Liver (tissue), 9 donors: ENCODE results near the gene MIDN. TPM values are rescaled to one million over a fixed set of nuclear protein-coding genes. Genes with fewer than 3 reads are reported as not detected.

Source experiments
- DNase-seq: peaks from one replicate; pipeline ENCODE4 v3.0.0-alpha.2; 2017; ENCODE audit warnings: low spot score
- H3K27ac ChIP-seq, 2 donors: one replicate each; pipeline ENCODE4 v1.7.0; 2013; ENCODE audit warnings: inconsistent platforms in 2 of 2, low read length in 2 of 2, control low read depth in 1 of 2, low read depth in 1 of 2, mild to moderate bottlenecking in 1 of 2
- H3K27me3 ChIP-seq, 4 donors: one replicate each; pipeline versions ENCODE4 v1.6.1 to v1.7.0; 2013; ENCODE audit warnings: low read length in 3 of 4, inconsistent platforms in 1 of 4, mild to moderate bottlenecking in 1 of 4, moderate library complexity in 1 of 4; ENCODE audit not compliant: control insufficient read depth in 4 of 4, insufficient read depth in 4 of 4
- H3K36me3 ChIP-seq, 4 donors: one replicate each; pipeline versions ENCODE4 v1.6.1 to v1.7.0; 2013; ENCODE audit warnings: low read length in 3 of 4, mild to moderate bottlenecking in 3 of 4, low read depth in 1 of 4, moderate library complexity in 1 of 4; ENCODE audit not compliant: control insufficient read depth in 4 of 4, insufficient read depth in 3 of 4
- H3K4me1 ChIP-seq, 4 donors: one replicate each; pipeline versions ENCODE4 v1.6.1 to v1.7.0; 2013; ENCODE audit warnings: low read length in 3 of 4, mild to moderate bottlenecking in 3 of 4, moderate library complexity in 1 of 4; ENCODE audit not compliant: control insufficient read depth in 4 of 4, insufficient read depth in 4 of 4
- H3K4me3 ChIP-seq, 3 donors: one replicate each; pipeline versions ENCODE4 v1.6.1 to v1.7.0; 2013; ENCODE audit warnings: low read length in 3 of 3, control low read depth in 1 of 3, low read depth in 1 of 3, mild to moderate bottlenecking in 1 of 3
- H3K9ac ChIP-seq, 2 donors: one replicate each; pipeline ENCODE4 v1.7.0; 2013; ENCODE audit warnings: low read length in 2 of 2, mild to moderate bottlenecking in 2 of 2, moderate library complexity in 2 of 2, control low read depth in 1 of 2, low read depth in 1 of 2
- H3K9me3 ChIP-seq, 4 donors: one replicate each; pipeline versions ENCODE4 v1.6.1 to v1.7.0; 2013; ENCODE audit warnings: low read length in 3 of 4; ENCODE audit not compliant: control insufficient read depth in 4 of 4
- EGR1 ChIP-seq, 2 donors: IDR thresholded peaks; 2 replicates each; pipeline ENCODE4 v1.6.1; 2016 to 2018; ENCODE audit warnings: antibody characterized with exemption in 2 of 2, low read depth in 2 of 2
- FOXA1 ChIP-seq: IDR thresholded peaks from 2 replicates; pipeline ENCODE4 v1.6.1; 2016; ENCODE audit warnings: antibody characterized with exemption
- FOXA2 ChIP-seq: IDR thresholded peaks from 2 replicates; pipeline ENCODE4 v1.6.1; 2016; ENCODE audit warnings: antibody characterized with exemption
- GABPA ChIP-seq, 2 donors: IDR thresholded peaks in 1 of 2; conservative IDR thresholded peaks in 1 of 2; 2 replicates each; pipeline ENCODE4 v1.6.1; 2016; ENCODE audit warnings: antibody characterized with exemption in 2 of 2, mild to moderate bottlenecking in 1 of 2, moderate library complexity in 1 of 2
- HNF4A ChIP-seq, 2 donors: conservative IDR thresholded peaks; 2 replicates each; pipeline ENCODE4 v1.6.1; 2016; ENCODE audit warnings: antibody characterized with exemption in 2 of 2, mild to moderate bottlenecking in 2 of 2
- HNF4G ChIP-seq: IDR thresholded peaks from 2 replicates; pipeline ENCODE4 v1.6.1; 2016; ENCODE audit warnings: antibody characterized with exemption
- JUND ChIP-seq, 2 donors: IDR thresholded peaks; 2 replicates each; pipeline ENCODE4 v1.6.1; 2016; ENCODE audit warnings: antibody characterized with exemption in 2 of 2
- NR2F2 ChIP-seq: IDR thresholded peaks from 2 replicates; pipeline ENCODE4 v1.6.1; 2016; ENCODE audit warnings: antibody characterized with exemption
- RAD21 ChIP-seq, 2 donors: IDR thresholded peaks; 2 replicates each; pipeline ENCODE4 v1.6.1; 2016; ENCODE audit warnings: antibody characterized with exemption in 2 of 2, mild to moderate bottlenecking in 2 of 2
- RXRA ChIP-seq, 2 donors: IDR thresholded peaks; 2 replicates each; pipeline ENCODE4 v1.6.1; 2017 to 2018; ENCODE audit warnings: antibody characterized with exemption in 2 of 2, mild to moderate bottlenecking in 1 of 2
- SP1 ChIP-seq: IDR thresholded peaks from 2 replicates; pipeline ENCODE4 v1.6.1; 2018; ENCODE audit warnings: antibody characterized with exemption, mild to moderate bottlenecking
- TAF1 ChIP-seq: conservative IDR thresholded peaks from 2 replicates; pipeline ENCODE4 v1.6.1; 2016; ENCODE audit warnings: antibody characterized with exemption, mild to moderate bottlenecking
- YY1 ChIP-seq: IDR thresholded peaks from 2 replicates; pipeline ENCODE4 v1.6.1; 2016; ENCODE audit warnings: antibody characterized with exemption, mild to moderate bottlenecking
- WGBS: extraction: QIAGEN DNeasy Blood & Tissue Kit; methylation state at CpG from one replicate; pipeline ENCODE4 v1.1.7; 2013; 5-methylcytosine and 5-hydroxymethylcytosine counted together
- polyA plus RNA-seq, 2 donors: library from polyadenylated mRNA; stranded (reverse) in 1 of 2; unstranded in 1 of 2; fragments of 200-250 nt in 1 of 2; fragments of >200 nt in 1 of 2; fragmentation: Nextera tagmentation in 1 of 2; extraction: Ambion mirVana in 1 of 2; gene quantifications; one replicate each; pipeline versions ENCODE4 v1.2.1 to v1.2.3, GENCODE V29; 2013 to 2015
- total RNA-seq, 2 donors: library from RNA; depleted of rRNA; stranded (reverse); fragments of >200 nt; gene quantifications; one replicate each; pipeline ENCODE4 v1.2.3, GENCODE V29; 2014
- TF ChIP-seq, protein P1 (sequence below): IDR thresholded peaks from 2 replicates; pipeline ENCODE4 v1.6.1; 2016; ENCODE audit warnings: antibody characterized with exemption
- TF ChIP-seq, protein P2 (sequence below): IDR thresholded peaks from 2 replicates; pipeline ENCODE4 v1.6.1; 2016; ENCODE audit warnings: antibody characterized with exemption
- TF ChIP-seq, protein P3 (sequence below): fragments of 150-350 bp; IDR thresholded peaks from 2 replicates; pipeline ENCODE4 v1.5.1; 2017; ENCODE audit warnings: improper control_type of control experiment, low read depth, low read length; ENCODE audit not compliant: missing input control
- TF ChIP-seq, protein P4 (sequence below): IDR thresholded peaks from 2 replicates; pipeline ENCODE4 v1.6.1; 2016; ENCODE audit warnings: antibody characterized with exemption
- TF ChIP-seq, protein P5 (sequence below): IDR thresholded peaks from 2 replicates; pipeline ENCODE4 v1.6.1; 2016; ENCODE audit warnings: antibody characterized with exemption, mild to moderate bottlenecking
- donor health status: healthy.
- donor health status: healthy.
- donor health status: healthy.
- donor health status: healthy.
- donor health status: healthy.

MIDN gene
- total and polyA plus RNA-seq, 4 donors: 2.9 to 22.9 (median 11.8) TPM

DNA sequence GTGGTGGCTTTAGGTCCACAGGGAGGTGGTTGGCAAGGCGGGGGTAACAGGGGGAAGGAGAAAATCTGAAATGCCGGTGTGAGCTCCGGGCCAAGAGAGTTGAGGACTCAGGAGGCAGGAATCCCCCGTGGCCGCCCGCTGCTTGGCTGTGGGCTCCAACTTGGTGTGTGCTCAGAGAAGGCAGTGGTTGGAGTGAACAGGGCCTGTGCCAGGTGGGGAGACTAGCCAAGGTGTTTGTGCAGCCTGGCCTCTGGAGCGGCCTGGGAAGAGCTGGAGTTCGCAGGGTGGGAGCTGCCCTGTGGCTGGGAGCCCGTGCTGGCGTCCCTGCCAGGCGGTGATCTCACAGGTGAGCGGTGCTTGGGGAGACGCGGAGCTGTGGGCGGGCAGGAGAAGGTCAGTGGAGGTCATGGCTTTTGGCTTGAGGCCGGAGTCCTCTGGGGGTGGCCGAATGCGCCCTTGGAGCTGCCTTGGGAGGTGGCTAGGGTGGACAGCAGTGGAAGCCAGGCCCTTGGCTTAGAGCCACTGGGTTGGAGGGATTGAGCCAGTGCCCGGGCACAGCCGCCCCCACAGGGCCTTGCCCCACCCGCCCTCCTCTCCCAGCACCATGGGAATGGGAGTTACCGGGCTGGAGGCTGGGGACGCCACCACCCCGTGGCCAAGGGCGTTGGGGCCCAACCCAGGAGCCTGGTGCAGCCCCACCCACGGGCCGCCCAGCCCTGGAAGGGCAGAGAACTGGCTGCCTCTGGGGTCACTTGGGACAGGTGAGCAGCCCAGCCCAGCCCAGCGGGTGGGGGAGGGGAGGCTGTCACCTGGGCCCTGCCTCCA, 13.6 kb downstream of the MIDN start:
- H3K27me3 ChIP-seq: no peaks in the 10 kb centered on the region
- 17% methylated on average over 28 of the region's 28 CpGs for WGBS

More for the DNA sequence above, 13.6 kb downstream of the MIDN start:
- peaks cover 27 to 72% (median 50%) of the 10 kb centered on the region in 4 donors for H3K4me1 ChIP-seq
- peak; percentile 75 for DNase-seq
- peaks cover 2 to 6% (median 3%) of the 10 kb centered on the region in 4 donors for H3K36me3 ChIP-seq
- H3K4me3 ChIP-seq: peak overlapping the region in 2 of 3 donors; percentile 52 to 62
- peak overlapping the region; percentile 89 to 93 for H3K27ac ChIP-seq
- TF ChIP-seq NR2F2: peak; percentile 83
- TF ChIP-seq, protein P1, sequence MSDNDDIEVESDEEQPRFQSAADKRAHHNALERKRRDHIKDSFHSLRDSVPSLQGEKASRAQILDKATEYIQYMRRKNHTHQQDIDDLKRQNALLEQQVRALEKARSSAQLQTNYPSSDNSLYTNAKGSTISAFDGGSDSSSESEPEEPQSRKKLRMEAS: peak; percentile 70
- TF ChIP-seq, protein P2, sequence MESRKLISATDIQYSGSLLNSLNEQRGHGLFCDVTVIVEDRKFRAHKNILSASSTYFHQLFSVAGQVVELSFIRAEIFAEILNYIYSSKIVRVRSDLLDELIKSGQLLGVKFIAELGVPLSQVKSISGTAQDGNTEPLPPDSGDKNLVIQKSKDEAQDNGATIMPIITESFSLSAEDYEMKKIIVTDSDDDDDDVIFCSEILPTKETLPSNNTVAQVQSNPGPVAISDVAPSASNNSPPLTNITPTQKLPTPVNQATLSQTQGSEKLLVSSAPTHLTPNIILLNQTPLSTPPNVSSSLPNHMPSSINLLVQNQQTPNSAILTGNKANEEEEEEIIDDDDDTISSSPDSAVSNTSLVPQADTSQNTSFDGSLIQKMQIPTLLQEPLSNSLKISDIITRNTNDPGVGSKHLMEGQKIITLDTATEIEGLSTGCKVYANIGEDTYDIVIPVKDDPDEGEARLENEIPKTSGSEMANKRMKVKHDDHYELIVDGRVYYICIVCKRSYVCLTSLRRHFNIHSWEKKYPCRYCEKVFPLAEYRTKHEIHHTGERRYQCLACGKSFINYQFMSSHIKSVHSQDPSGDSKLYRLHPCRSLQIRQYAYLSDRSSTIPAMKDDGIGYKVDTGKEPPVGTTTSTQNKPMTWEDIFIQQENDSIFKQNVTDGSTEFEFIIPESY: peak; percentile 52
- peak; percentile 38 for TF ChIP-seq FOXA1
- peak; percentile 33 for TF ChIP-seq HNF4G
- peak in 1 of 2 donors; percentile 39 for TF ChIP-seq RAD21 (IDR thresholded peaks at IDR 0.05)
- TF ChIP-seq GABPA (IDR thresholded peaks at IDR 0.05 in 1 of 2, conservative IDR thresholded peaks at IDR 0.05 in 1 of 2): no peak
- TF ChIP-seq EGR1 (IDR thresholded peaks at IDR 0.05; ENCODE audit: low read depth in 2 of 2): peak in 1 of 2 donors; percentile 54
- TF ChIP-seq TAF1: peak; percentile 65
- peak; percentile 59 for TF ChIP-seq JUND (IDR thresholded peaks at IDR 0.05)
- TF ChIP-seq FOXA2: peak; percentile 32
- TF ChIP-seq, protein P3, sequence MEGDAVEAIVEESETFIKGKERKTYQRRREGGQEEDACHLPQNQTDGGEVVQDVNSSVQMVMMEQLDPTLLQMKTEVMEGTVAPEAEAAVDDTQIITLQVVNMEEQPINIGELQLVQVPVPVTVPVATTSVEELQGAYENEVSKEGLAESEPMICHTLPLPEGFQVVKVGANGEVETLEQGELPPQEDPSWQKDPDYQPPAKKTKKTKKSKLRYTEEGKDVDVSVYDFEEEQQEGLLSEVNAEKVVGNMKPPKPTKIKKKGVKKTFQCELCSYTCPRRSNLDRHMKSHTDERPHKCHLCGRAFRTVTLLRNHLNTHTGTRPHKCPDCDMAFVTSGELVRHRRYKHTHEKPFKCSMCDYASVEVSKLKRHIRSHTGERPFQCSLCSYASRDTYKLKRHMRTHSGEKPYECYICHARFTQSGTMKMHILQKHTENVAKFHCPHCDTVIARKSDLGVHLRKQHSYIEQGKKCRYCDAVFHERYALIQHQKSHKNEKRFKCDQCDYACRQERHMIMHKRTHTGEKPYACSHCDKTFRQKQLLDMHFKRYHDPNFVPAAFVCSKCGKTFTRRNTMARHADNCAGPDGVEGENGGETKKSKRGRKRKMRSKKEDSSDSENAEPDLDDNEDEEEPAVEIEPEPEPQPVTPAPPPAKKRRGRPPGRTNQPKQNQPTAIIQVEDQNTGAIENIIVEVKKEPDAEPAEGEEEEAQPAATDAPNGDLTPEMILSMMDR: no peak
- TF ChIP-seq SP1: peak; percentile 83
- TF ChIP-seq YY1: peak; percentile 44
- TF ChIP-seq, protein P4, sequence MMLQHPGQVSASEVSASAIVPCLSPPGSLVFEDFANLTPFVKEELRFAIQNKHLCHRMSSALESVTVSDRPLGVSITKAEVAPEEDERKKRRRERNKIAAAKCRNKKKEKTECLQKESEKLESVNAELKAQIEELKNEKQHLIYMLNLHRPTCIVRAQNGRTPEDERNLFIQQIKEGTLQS: peak; percentile 59
- peak; percentile 92 for TF ChIP-seq RXRA (IDR thresholded peaks at IDR 0.05)
- TF ChIP-seq, protein P5, sequence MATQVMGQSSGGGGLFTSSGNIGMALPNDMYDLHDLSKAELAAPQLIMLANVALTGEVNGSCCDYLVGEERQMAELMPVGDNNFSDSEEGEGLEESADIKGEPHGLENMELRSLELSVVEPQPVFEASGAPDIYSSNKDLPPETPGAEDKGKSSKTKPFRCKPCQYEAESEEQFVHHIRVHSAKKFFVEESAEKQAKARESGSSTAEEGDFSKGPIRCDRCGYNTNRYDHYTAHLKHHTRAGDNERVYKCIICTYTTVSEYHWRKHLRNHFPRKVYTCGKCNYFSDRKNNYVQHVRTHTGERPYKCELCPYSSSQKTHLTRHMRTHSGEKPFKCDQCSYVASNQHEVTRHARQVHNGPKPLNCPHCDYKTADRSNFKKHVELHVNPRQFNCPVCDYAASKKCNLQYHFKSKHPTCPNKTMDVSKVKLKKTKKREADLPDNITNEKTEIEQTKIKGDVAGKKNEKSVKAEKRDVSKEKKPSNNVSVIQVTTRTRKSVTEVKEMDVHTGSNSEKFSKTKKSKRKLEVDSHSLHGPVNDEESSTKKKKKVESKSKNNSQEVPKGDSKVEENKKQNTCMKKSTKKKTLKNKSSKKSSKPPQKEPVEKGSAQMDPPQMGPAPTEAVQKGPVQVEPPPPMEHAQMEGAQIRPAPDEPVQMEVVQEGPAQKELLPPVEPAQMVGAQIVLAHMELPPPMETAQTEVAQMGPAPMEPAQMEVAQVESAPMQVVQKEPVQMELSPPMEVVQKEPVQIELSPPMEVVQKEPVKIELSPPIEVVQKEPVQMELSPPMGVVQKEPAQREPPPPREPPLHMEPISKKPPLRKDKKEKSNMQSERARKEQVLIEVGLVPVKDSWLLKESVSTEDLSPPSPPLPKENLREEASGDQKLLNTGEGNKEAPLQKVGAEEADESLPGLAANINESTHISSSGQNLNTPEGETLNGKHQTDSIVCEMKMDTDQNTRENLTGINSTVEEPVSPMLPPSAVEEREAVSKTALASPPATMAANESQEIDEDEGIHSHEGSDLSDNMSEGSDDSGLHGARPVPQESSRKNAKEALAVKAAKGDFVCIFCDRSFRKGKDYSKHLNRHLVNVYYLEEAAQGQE: peak; percentile 36
- TF ChIP-seq HNF4A (conservative IDR thresholded peaks at IDR 0.05): peak; percentile 69 to 86
- H3K9me3 ChIP-seq: no peaks in the 10 kb centered on the region
- H3K9ac ChIP-seq: peak overlapping the region; percentile 2 to 37
